OCI-LY3 (cell line): ENCODE measurements around the gene LYPD6.

Experiments used
- EZH2phosphoT487 ChIP-seq: fragments of 200-600 bp; shearing (Covaris generic); IDR thresholded peaks from 2 replicates; pipeline ENCODE4 v1.6.1; 2018; ENCODE audit warnings: antibody characterized with exemption, mixed run types, low read depth
- TF ChIP-seq, protein P1 (sequence below): fragments of 200-600, 300-600 bp; sonication (generic); IDR thresholded peaks from 2 replicates; pipeline ENCODE4 v1.5.1; 2014; ENCODE audit warnings: antibody characterized with exemption, low read length, low read depth

DNA sequence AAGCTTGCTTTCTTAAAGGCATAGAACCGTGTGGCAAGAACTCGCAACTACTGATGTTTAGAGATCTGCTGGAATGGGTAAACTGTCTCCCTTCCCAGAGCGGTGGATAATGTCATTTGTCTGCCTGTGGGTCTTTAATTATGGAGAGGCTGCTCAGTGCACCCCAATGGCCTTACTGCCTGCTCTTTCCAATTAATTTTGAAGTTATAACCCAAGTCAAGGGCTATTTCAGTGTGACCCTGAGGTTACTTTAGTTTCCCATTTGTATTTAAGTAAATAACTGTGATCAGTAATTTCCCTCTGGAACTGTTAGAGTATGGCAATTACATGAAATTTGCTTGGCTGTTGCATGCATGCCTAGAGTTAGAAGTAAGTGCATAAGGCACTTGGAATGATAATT lies 48.9 kb upstream of the LYPD6 start:
- TF ChIP-seq, protein P1, sequence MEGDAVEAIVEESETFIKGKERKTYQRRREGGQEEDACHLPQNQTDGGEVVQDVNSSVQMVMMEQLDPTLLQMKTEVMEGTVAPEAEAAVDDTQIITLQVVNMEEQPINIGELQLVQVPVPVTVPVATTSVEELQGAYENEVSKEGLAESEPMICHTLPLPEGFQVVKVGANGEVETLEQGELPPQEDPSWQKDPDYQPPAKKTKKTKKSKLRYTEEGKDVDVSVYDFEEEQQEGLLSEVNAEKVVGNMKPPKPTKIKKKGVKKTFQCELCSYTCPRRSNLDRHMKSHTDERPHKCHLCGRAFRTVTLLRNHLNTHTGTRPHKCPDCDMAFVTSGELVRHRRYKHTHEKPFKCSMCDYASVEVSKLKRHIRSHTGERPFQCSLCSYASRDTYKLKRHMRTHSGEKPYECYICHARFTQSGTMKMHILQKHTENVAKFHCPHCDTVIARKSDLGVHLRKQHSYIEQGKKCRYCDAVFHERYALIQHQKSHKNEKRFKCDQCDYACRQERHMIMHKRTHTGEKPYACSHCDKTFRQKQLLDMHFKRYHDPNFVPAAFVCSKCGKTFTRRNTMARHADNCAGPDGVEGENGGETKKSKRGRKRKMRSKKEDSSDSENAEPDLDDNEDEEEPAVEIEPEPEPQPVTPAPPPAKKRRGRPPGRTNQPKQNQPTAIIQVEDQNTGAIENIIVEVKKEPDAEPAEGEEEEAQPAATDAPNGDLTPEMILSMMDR: no peak
- no peak for TF ChIP-seq EZH2phosphoT487
